D721Med (cell line): ENCODE data around the gene DENND6B.
"Not testable (repeated sequence)": the region's sequence is repeated elsewhere in the genome, so short reads cannot be mapped to it uniquely, and the experiment has no call there.

Experiments used
- DNase-seq: peaks from one replicate; pipeline ENCODE4 v3.0.0; 2011; ENCODE audit warnings: low spot score; ENCODE audit not compliant: insufficient read length
- FAIRE-seq: peaks from 2 replicates; lab custom pipeline; 2011; peaks lifted over from hg19 to GRCh38; lab: Jason Lieb, UNC
- CTCF ChIP-seq: IDR thresholded peaks from 2 replicates; pipeline ENCODE4 v1.5.1; 2012; ENCODE audit warnings: mild to moderate bottlenecking, control low read depth; ENCODE audit not compliant: insufficient read depth; ENCODE audit errors: missing control alignments

The DENND6B gene

GRCh38 chr22:50338042-50338573, 11.3 kb upstream of the DENND6B start:
- no peak for TF ChIP-seq CTCF
- FAIRE-seq (no peak), DNase-seq (no peak)

GRCh38 chr22:50337262-50338041, 10.6 kb upstream of the DENND6B start:
- FAIRE-seq = no peak
- no peak for DNase-seq
- no peak for TF ChIP-seq CTCF

- FAIRE-seq, DNase-seq: not testable (repeated sequence)
Measured at GRCh38 chr22:50334433-50334832, 7.6 kb upstream of the DENND6B start.

- no peak for TF ChIP-seq CTCF
- FAIRE-seq (no peak), DNase-seq (no peak)
Measured at GRCh38 chr22:50329236-50329635, 2.4 kb upstream of the DENND6B start.

- TF ChIP-seq CTCF = no peak
- no peak for DNase-seq
- no peak for FAIRE-seq
Measured at GRCh38 chr22:50327711-50328019, 853 bp upstream of the DENND6B start.

GRCh38 chr22:50326225-50326955, 422 bp downstream of the DENND6B start:
- no peak for TF ChIP-seq CTCF
- FAIRE-seq = no peak
- no peak for DNase-seq

- no peak for FAIRE-seq
- DNase-seq = no peak
- no peak for TF ChIP-seq CTCF
Measured at GRCh38 chr22:50325444-50326224, 1.2 kb downstream of the DENND6B start.
